SJCRH30 (cell line): ENCODE results near the gene SLC1A3. TPM values are rescaled to one million over a fixed set of nuclear protein-coding genes. Genes with fewer than 3 reads are reported as not detected.

Source experiments
- DNase-seq, 2 experiments: peaks; one replicate each; pipeline ENCODE4 v3.0.0-alpha.2; 2015 to 2020
- H3K27ac ChIP-seq: fragments of 250-450 bp; sonication (Bioruptor Pico); 2 replicates; pipeline ENCODE4 v1.5.1; 2020; ENCODE audit warnings: mild to moderate bottlenecking, moderate library complexity
- H3K27me3 ChIP-seq: fragments of 250-450 bp; sonication (Bioruptor Pico); 2 replicates; pipeline ENCODE4 v1.5.1; 2020; ENCODE audit warnings: mild to moderate bottlenecking, moderate library complexity
- H3K36me3 ChIP-seq: fragments of 250-450 bp; sonication (Bioruptor Pico); 2 replicates; pipeline ENCODE4 v1.5.1; 2020; ENCODE audit warnings: mild to moderate bottlenecking, moderate library complexity
- H3K4me1 ChIP-seq: fragments of 250-450 bp; sonication (Bioruptor Pico); 2 replicates; pipeline ENCODE4 v1.5.1; 2020; ENCODE audit warnings: mild to moderate bottlenecking, moderate library complexity
- H3K4me3 ChIP-seq: fragments of 250-450 bp; sonication (Bioruptor Pico); 2 replicates; pipeline ENCODE4 v1.5.1; 2020; ENCODE audit warnings: mild to moderate bottlenecking, moderate library complexity
- H3K9me3 ChIP-seq: fragments of 250-450 bp; sonication (Bioruptor Pico); replicated peaks from 2 replicates; pipeline ENCODE4 v1.5.1; 2020; ENCODE audit warnings: mild to moderate bottlenecking, moderate library complexity
- total RNA-seq: library from RNA; depleted of rRNA; stranded (reverse); fragments of >200 nt; shearing (Covaris generic); gene quantifications from 2 replicates; pipeline ENCODE4 v1.2.3, GENCODE V29; 2014

The SLC1A3 gene
- total RNA-seq, 1 experiment from 2014 or later, result 1.4 TPM

DNA sequence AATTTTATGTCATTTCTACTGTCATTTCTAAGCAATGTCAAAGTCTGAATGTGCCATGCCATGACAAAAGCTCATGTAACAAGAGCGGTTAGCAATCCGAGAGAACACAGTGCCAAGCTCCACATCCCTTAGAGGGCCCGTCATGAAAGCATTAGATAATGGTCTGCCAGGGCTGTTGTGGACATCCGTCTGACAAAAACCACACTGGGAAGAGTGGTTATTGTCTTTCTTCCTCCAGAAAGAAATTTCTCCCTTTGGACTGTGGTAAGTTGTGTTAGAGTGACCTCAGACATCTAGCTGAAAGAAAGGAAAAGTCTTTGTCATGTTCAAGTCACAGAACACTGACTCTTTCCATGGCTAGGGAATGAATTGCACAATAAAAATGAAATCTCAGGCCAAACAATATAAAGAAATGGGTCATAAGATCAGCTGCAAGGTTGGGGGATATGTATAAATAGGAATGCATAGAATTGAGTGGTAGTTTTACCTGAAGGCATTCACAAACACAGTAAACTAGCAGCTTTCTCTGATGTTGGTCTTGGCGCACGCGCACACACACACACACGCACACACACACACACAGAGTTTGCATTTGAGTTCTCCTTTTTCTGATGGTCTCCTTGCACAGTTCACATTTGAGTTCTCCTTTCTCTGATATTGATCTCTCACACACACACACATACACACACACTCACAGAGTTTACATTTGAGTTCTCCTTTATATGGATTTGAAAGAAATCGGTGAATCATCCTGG lies 5.3 kb downstream of the SLC1A3 start:
- no peaks in the 10 kb centered on the region for H3K4me1 ChIP-seq
- H3K27me3 ChIP-seq, result no peaks in the 10 kb centered on the region; the same call in 1 of the 2 replicates
- H3K27ac ChIP-seq, result no peak overlapping the region
- H3K9me3 ChIP-seq, result no peaks in the 10 kb centered on the region
- no peaks in the 10 kb centered on the region for H3K36me3 ChIP-seq
- no peak overlapping the region for H3K4me3 ChIP-seq
- DNase-seq, result no peak

- Histone ChIP-seq H3K36me3 (no peaks in the 10 kb centered on the region), H3K27ac (no peak overlapping the region), H3K4me1 (no peaks in the 10 kb centered on the region), H3K4me3 (no peak overlapping the region), H3K9me3 (no peaks in the 10 kb centered on the region), H3K27me3 (no peaks in the 10 kb centered on the region; the same call in 1 of the 2 replicates)
- DNase-seq, result no peak
Measured at GRCh38 chr5:36613241-36613640, 6.8 kb downstream of the SLC1A3 start.

DNA sequence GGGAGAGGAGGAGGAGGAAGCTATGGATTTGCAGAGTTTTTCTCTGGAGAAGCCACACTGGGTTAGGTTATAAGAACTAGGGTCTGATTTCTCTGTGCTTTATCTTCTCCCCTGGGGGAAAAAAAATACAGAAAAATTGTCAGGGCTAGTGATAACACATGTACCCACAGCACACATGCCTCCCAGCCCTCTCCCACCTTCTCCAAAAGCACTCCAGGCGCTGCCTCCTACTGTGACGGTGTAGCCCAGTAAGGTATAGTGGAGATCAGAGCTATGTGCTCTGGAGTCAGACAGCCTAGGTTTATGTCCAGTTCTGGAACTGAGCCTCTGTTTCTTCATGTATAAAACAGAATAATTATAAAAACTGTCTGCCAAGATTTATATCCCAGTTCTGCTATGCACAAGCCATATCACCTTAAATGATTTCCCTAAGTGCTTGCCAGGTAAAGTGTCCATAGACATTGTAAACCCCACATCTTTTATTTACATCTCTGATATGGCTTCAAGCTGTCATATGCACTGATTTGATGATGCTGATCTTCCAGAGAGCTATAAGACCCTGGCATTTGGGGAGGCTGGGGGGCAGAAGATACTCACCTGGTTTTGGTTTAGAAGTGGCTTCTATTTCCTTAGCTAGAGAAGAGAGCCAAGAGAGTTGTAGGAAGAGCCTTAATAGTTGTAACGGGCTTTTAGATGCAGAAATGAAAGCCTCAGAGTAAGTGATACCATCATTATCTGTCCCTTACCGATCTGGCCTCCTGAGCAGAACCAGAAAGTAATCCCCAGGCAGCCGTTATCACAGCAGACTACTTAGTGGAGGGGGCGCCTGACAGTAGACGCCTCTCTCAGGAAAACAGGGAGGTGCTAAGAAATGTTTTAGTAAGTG lies 7.6 kb downstream of the SLC1A3 start:
- Histone ChIP-seq H3K27ac (no peak overlapping the region), H3K4me1 (no peaks in the 10 kb centered on the region), H3K9me3 (no peaks in the 10 kb centered on the region), H3K4me3 (no peak overlapping the region), H3K36me3 (no peaks in the 10 kb centered on the region), H3K27me3 (no peaks in the 10 kb centered on the region; the same call in 1 of the 2 replicates)
- no peak for DNase-seq

DNA sequence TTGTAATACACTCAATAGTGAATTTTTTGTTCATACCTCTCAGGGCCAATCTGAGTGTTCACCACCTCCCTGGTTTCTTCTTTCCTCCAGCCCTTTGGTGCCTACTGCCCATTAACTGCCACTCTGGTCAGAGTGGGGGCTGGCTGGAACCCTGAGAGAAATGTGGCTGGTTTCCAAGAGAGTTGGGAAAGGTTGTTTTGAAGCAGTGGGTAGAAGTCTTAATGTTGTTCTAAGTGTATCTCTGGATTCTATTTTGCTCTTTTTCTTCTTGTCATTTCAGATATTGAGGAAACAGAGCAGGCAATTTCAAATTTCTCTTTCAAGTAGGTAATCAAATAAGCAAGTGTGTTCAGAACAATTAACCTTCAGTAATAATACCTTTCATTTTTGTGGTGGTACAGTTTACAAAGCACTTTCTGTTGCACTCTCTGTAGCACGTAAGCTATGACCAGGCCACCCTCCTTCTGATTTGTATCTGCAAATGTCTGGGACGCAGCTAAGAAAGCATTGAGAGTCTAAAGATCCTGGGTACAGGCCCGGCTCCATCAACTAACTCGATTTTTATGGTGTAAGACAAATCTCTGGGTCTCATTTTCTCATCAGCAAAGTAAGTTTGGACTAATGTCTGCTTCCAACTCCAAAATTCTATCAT lies 8.4 kb downstream of the SLC1A3 start:
- Histone ChIP-seq H3K4me1 (no peaks in the 10 kb centered on the region), H3K9me3 (no peaks in the 10 kb centered on the region), H3K36me3 (no peaks in the 10 kb centered on the region), H3K4me3 (no peak overlapping the region), H3K27ac (no peak overlapping the region), H3K27me3 (no peaks in the 10 kb centered on the region; the same call in 1 of the 2 replicates)
- DNase-seq, result no peak

- no peaks in the 10 kb centered on the region; the same call in 1 of the 2 replicates for H3K27me3 ChIP-seq
- H3K9me3 ChIP-seq, result no peaks in the 10 kb centered on the region
- no peaks in the 10 kb centered on the region for H3K4me1 ChIP-seq
- H3K27ac ChIP-seq, result no peak overlapping the region
- no peak overlapping the region for H3K4me3 ChIP-seq
- DNase-seq, result no peak
- H3K36me3 ChIP-seq, result no peaks in the 10 kb centered on the region
Measured at GRCh38 chr5:36619012-36619635, 12.7 kb downstream of the SLC1A3 start.

DNA sequence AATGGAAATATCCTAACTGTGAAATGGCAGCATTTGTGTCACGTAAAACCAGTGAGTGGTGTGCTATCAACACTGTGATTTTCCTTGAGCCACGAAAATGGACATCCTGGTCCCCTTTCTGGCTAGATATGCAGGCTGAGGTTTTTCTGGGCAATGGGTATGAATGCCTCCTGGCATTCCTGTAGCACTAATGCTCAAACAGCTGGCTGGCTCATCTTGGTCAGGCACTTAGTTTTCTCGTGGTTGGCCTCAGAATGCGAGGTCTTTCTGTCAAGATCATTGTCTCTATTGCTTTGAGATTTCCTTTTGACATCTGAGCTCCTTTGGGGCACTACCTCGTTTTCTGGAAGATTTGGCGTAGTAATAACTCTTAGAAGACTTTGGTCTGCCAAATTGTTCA lies 15.6 kb downstream of the SLC1A3 start:
- H3K36me3 ChIP-seq, result no peaks in the 10 kb centered on the region
- H3K4me1 ChIP-seq, result no peaks in the 10 kb centered on the region
- H3K27ac ChIP-seq, result no peak overlapping the region
- no peak overlapping the region for H3K4me3 ChIP-seq
- no peaks in the 10 kb centered on the region for H3K9me3 ChIP-seq
- no peaks in the 10 kb centered on the region for H3K27me3 ChIP-seq
- DNase-seq, result no peak

DNA sequence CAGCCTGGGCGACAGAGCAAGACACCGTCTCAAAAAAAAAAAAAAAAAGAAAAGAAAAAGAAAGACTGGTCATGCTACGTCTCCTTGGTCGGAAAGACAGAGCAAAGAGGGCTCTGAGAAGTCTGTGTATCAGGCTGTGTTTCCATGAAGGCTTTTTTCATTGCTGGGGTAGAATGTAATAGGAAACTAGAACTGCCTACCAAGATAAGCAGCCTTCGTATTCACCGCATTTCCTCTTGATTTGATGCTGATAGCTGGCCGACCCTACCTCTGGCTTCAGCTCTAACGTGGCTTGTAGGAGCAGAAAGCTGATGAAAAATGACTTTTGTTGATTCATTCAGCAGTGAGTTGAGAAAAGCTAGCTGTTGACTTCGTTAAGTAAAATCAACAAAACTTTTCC lies 17.4 kb downstream of the SLC1A3 start:
- Histone ChIP-seq H3K4me1 (no peaks in the 10 kb centered on the region), H3K27me3 (no peaks in the 10 kb centered on the region), H3K9me3 (no peaks in the 10 kb centered on the region), H3K27ac (no peak overlapping the region), H3K36me3 (no peaks in the 10 kb centered on the region), H3K4me3 (no peak overlapping the region)
- DNase-seq, result no peak

- Histone ChIP-seq H3K9me3 (no peaks in the 10 kb centered on the region), H3K27ac (no peak overlapping the region), H3K4me3 (no peak overlapping the region), H3K27me3 (no peaks in the 10 kb centered on the region), H3K36me3 (no peaks in the 10 kb centered on the region), H3K4me1 (no peaks in the 10 kb centered on the region)
- no peak for DNase-seq
Measured at GRCh38 chr5:36624277-36624676, 17.9 kb downstream of the SLC1A3 start.

DNA sequence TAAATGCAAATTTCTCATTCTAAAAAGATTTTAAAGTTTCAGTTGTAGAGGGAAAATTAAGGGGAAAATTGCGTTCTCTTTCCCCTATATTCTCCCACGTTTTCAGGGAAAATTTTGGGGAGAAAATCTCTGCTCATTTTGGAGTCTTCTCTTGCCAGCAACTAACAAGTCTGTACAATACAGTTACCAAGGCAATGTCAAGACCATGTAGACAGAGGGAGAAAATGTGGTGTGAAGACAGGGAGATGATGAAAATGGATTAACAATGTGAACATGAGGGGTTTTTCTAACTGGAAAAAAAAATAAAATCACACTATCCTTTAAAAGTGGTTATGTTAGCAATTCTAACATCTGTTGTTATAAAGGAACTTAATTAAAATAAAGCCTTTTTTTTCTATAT lies 22.3 kb downstream of the SLC1A3 start:
- no peaks in the 10 kb centered on the region for H3K27me3 ChIP-seq
- H3K9me3 ChIP-seq, result no peaks in the 10 kb centered on the region
- no peaks in the 10 kb centered on the region for H3K36me3 ChIP-seq
- H3K27ac ChIP-seq, result no peak overlapping the region
- no peak overlapping the region for H3K4me3 ChIP-seq
- DNase-seq, result no peak
- no peaks in the 10 kb centered on the region for H3K4me1 ChIP-seq

GRCh38 chr5:36629729-36630128 lies 23.3 kb downstream of the SLC1A3 start:
- Histone ChIP-seq H3K36me3 (no peaks in the 10 kb centered on the region), H3K27ac (no peak overlapping the region), H3K27me3 (no peaks in the 10 kb centered on the region), H3K4me1 (no peaks in the 10 kb centered on the region), H3K9me3 (no peaks in the 10 kb centered on the region), H3K4me3 (no peak overlapping the region)
- no peak for DNase-seq

GRCh38 chr5:36630201-36631145 lies 24.1 kb downstream of the SLC1A3 start:
- no peak for DNase-seq
- H3K36me3 ChIP-seq, result no peaks in the 10 kb centered on the region
- H3K4me1 ChIP-seq, result no peaks in the 10 kb centered on the region
- no peak overlapping the region for H3K4me3 ChIP-seq
- H3K27me3 ChIP-seq, result no peaks in the 10 kb centered on the region
- no peaks in the 10 kb centered on the region for H3K9me3 ChIP-seq
- H3K27ac ChIP-seq, result no peak overlapping the region

DNA sequence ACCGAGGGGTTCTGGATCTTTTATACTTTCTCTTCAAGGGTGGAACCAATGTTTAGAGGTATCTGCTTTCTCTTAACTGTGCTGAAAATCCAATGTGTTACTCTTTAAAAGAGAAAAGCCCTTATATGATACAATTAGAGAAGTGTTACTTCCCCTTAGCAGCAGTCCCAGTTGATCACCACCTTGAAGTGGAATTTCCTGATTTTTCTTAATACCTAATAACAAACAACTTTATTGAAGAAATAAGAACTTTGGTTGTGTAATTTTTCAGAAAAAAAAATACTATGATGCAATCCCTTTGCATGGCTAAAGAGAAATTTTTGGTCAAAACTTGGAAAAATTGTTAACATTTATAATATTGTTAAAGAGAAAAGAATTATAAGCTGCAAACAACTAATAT lies 24.7 kb downstream of the SLC1A3 start:
- Histone ChIP-seq H3K27me3 (no peaks in the 10 kb centered on the region), H3K36me3 (no peaks in the 10 kb centered on the region), H3K27ac (no peak overlapping the region), H3K9me3 (no peaks in the 10 kb centered on the region), H3K4me3 (no peak overlapping the region), H3K4me1 (no peaks in the 10 kb centered on the region)
- no peak for DNase-seq

DNA sequence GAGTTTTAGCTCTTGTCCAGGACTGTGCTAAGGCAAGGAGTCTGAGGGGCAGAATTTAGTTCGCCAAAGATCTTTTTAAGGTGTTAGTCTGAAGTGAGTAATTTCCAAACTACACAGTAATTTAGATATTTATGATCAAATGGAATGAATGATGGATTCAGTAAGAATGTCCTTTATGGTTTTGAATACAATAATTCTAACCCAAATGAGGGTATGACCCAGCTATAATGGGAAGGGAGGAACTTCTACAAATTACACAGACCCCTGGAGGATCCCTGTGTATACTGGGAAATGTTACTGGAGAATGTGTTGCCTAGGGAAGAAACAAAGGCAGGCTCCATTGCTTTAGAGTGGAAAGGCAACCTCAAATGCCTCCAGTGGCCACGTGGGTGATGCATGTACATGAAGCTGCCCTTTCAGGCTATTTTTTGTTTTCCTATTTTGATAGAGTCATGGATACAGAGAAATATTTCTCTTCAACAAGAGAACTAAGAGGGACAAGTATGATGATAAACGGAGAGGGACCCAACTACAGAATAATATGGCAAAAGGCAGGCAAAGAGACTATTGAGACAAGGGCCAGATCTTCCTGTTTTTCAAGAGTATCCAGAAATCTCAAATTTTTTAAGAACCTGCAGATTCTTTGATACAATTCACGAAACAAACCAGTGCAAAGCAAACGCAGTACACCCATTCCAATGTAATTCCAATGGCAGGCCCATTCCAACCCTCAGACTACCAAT lies 25.4 kb downstream of the SLC1A3 start:
- H3K4me3 ChIP-seq, result no peak overlapping the region
- no peaks in the 10 kb centered on the region for H3K9me3 ChIP-seq
- no peaks in the 10 kb centered on the region for H3K27me3 ChIP-seq
- no peak for DNase-seq
- no peak overlapping the region for H3K27ac ChIP-seq
- no peaks in the 10 kb centered on the region for H3K36me3 ChIP-seq
- H3K4me1 ChIP-seq, result no peaks in the 10 kb centered on the region
